K562 (cell line): Measurements from ENCODE around the gene DNPEP. TPM values are rescaled to one million over a fixed set of nuclear protein-coding genes. Genes with fewer than 3 reads are reported as not detected.

Experiments
- ATAC-seq: fragments of 200-7000 bp; cut with Tn5 transposase; 3 replicates; pipeline ENCODE4 v1.9.1; 2020; ENCODE audit warnings: moderate library complexity
- BruUV-seq: library from RNA; stranded (reverse); fragments of 400-500 nt; replicated peaks from 2 replicates; lab custom pipeline; 2021; lab: Mats Ljungman, UMichigan
- CTCF ChIA-PET: fragments of 300-600 bp; formaldehyde crosslinking; extraction: SDS; loops from one replicate; lab custom pipeline; 2021; ENCODE audit warnings: low intra/inter-chr PET ratio; lab: Yijun Ruan, JAX
- POLR2A ChIA-PET: fragments of 300-600, 350-650 bp; sonication (Branson Sonifier 250); formaldehyde crosslinking; extraction: SDS; loops from one replicate; lab custom pipeline; 2021; ENCODE audit warnings: antibody characterized with exemption, inconsistent platforms; lab: Yijun Ruan, JAX
- DNase-seq, 4 experiments: peaks; one replicate each; pipeline versions ENCODE4 v3.0.0 to v3.0.0-alpha.2; 2011 to 2018; ENCODE audit warnings: low spot score in 3 of 4, mixed read lengths in 3 of 4; ENCODE audit errors: extremely low read depth in 1 of 4
- FAIRE-seq: peaks from 2 replicates; lab custom pipeline; 2011; peaks lifted over from hg19 to GRCh38; lab: Jason Lieb, UNC
- H2AFZ ChIP-seq: 2 replicates; pipeline ENCODE4 v1.6.0; 2011; ENCODE audit warnings: low read depth, low read length, control low read depth, inconsistent platforms
- H3K27ac ChIP-seq: fragments of 200-600 bp; 3 replicates; pipeline ENCODE4 v1.8.0; 2011; ENCODE audit warnings: low read depth, mild to moderate bottlenecking, control low read depth, inconsistent platforms, low read length, moderate library complexity, mixed read lengths; ENCODE audit errors: extremely low read depth
- H3K27me3 ChIP-seq, 2 experiments: fragments of 300-600 bp in 1 of 2; 2 replicates in 1 of 2; 3 replicates in 1 of 2; pipeline versions ENCODE4 v1.6.0 to v1.8.0; 2011; ENCODE audit warnings: inconsistent platforms in 2 of 2, low read length in 2 of 2, mild to moderate bottlenecking in 1 of 2, mixed read lengths in 1 of 2, moderate library complexity in 1 of 2; ENCODE audit not compliant: control insufficient read depth in 2 of 2, insufficient read depth in 2 of 2
- H3K36me3 ChIP-seq: fragments of 300-600 bp; 3 replicates; pipeline ENCODE4 v1.8.0; 2011; ENCODE audit warnings: mild to moderate bottlenecking, low read length, inconsistent platforms; ENCODE audit not compliant: control insufficient read depth, insufficient read depth
- H3K4me1 ChIP-seq, 2 experiments: fragments of 200-600 bp in 1 of 2; replicated peaks in 1 of 2; 2 replicates in 1 of 2; 3 replicates in 1 of 2; pipeline versions ENCODE4 v1.5.1 to v1.8.0; 2011; ENCODE audit warnings: inconsistent platforms in 2 of 2, low read length in 2 of 2, mild to moderate bottlenecking in 1 of 2, mixed read lengths in 1 of 2, moderate library complexity in 1 of 2; ENCODE audit not compliant: control insufficient read depth in 2 of 2, insufficient read depth in 2 of 2
- H3K4me2 ChIP-seq: 2 replicates; pipeline ENCODE4 v1.6.1; 2011; ENCODE audit warnings: low read length, control low read depth, inconsistent platforms, mixed read lengths; ENCODE audit not compliant: insufficient read depth
- H3K4me3 ChIP-seq: fragments of 200-600 bp; sonication (generic), shearing (Covaris generic); 2 replicates; pipeline ENCODE4 v1.5.1; 2016; ENCODE audit warnings: control low read depth, inconsistent platforms
- H3K79me2 ChIP-seq: fragments of 200-600 bp; 3 replicates; pipeline ENCODE4 v1.8.0; 2011; ENCODE audit warnings: low read length, inconsistent platforms; ENCODE audit not compliant: control insufficient read depth, insufficient read depth
- H3K9ac ChIP-seq, 2 experiments: 2 replicates each; pipeline versions ENCODE4 v1.6.0 to v1.6.1; 2011; ENCODE audit warnings: low read depth in 2 of 2, low read length in 2 of 2, control low read depth in 1 of 2, inconsistent platforms in 1 of 2, mild to moderate bottlenecking in 1 of 2, mixed read lengths in 1 of 2; ENCODE audit not compliant: insufficient read depth in 1 of 2
- H3K9me1 ChIP-seq: one replicate; pipeline ENCODE4 v1.6.0; 2011; ENCODE audit warnings: inconsistent platforms, mild to moderate bottlenecking, low read length, moderate library complexity; ENCODE audit not compliant: control insufficient read depth, insufficient read depth
- H3K9me3 ChIP-seq: replicated peaks from 2 replicates; pipeline ENCODE4 v1.5.1; 2011; ENCODE audit warnings: low read depth, low read length, inconsistent platforms; ENCODE audit not compliant: control insufficient read depth, insufficient read depth
- H4K20me1 ChIP-seq: replicated peaks from 2 replicates; pipeline ENCODE4 v1.6.1; 2011; ENCODE audit warnings: low read length, inconsistent platforms, mixed read lengths; ENCODE audit not compliant: control insufficient read depth, insufficient read depth
- ARHGAP35 ChIP-seq: fragments of 450-650 bp; IDR thresholded peaks from 2 replicates; pipeline ENCODE4 v1.6.1; 2018; ENCODE audit not compliant: partially characterized antibody
- BCOR ChIP-seq: fragments of 450-650 bp; IDR thresholded peaks from 2 replicates; pipeline ENCODE4 v1.6.1; 2016
- ESRRA ChIP-seq: fragments of 450-650 bp; IDR thresholded peaks from 2 replicates; pipeline ENCODE4 v1.6.1; 2014; ENCODE audit warnings: low read depth, mild to moderate bottlenecking, moderate library complexity, borderline replicate concordance
- HMGN3 ChIP-seq: IDR thresholded peaks from 2 replicates; pipeline ENCODE4 v1.6.1; 2011; ENCODE audit warnings: borderline replicate concordance, low read depth, mild to moderate bottlenecking, mixed read lengths, low read length; ENCODE audit not compliant: insufficient read length; ENCODE audit errors: extremely low read depth
- KDM1A ChIP-seq, 2 experiments: fragments of 450-650 bp; IDR thresholded peaks; 2 replicates each; pipeline ENCODE4 v1.6.1; 2016; ENCODE audit warnings: mild to moderate bottlenecking in 2 of 2
- NR1H2 ChIP-seq: sonication (generic); formaldehyde crosslinking; IDR thresholded peaks from 2 replicates; pipeline ENCODE4 v1.4.0; 2020; ENCODE audit warnings: mild to moderate bottlenecking, missing genetic modification reagents
- RBM25 ChIP-seq: fragments of 200-400 bp; formaldehyde crosslinking; IDR thresholded peaks from 2 replicates; pipeline ENCODE4 v1.6.1; 2018; ENCODE audit warnings: low read length, low read depth, moderate library complexity; ENCODE audit not compliant: severe bottlenecking
- SAFB ChIP-seq: fragments of 200-400 bp; formaldehyde crosslinking; IDR thresholded peaks from 2 replicates; pipeline ENCODE4 v1.6.1; 2017; ENCODE audit warnings: low read depth, low read length, borderline replicate concordance
- in situ Hi-C: fragments of 300-500 bp; cut with MboI; formaldehyde crosslinking; loops from 4 replicates; pipeline ENCODE4 v1.15.0; 2018; ENCODE audit warnings: inconsistent platforms, mixed read lengths
- intact Hi-C: fragments of 100-400 bp; cut with micrococcal nuclease; formaldehyde crosslinking; loops from 2 replicates; pipeline ENCODE4 v1.14.2; 2022
- polyA plus RNA-seq, 8 experiments: library from polyadenylated mRNA; depleted of rRNA in 4 of 8; stranded (reverse) in 5 of 8; unstranded in 3 of 8; fragments of >200 nt; fragmentation: Nextera tagmentation in 2 of 8; fragmentation: Illumina TruSeq in 1 of 8; extraction: Ambion mirVana in 2 of 8; extraction: Trizol in 1 of 8; gene quantifications; 2 replicates each; pipeline versions ENCODE4 v1.2.1 to v1.2.3, GENCODE V29; 2011 to 2014; ENCODE audit warnings: inconsistent platforms in 1 of 8, missing spikeins in 1 of 8
- total RNA-seq, 7 experiments: library from RNA; depleted of rRNA in 6 of 7; stranded (reverse); fragments of >200 nt in 6 of 7; fragmentation: Illumina TruSeq in 2 of 7; extraction: Trizol in 2 of 7; gene quantifications; 2 replicates each; pipeline versions ENCODE4 v1.2.1 to v1.2.3, GENCODE V29; 2011 to 2021; ENCODE audit warnings: low replicate concordance in 1 of 7

Gene DNPEP
- total and polyA plus RNA-seq, 9 of the 15 experiments (the other 6 are each of a cell fraction or from before 2014, with no cell fraction given): 34.6 to 71.4 (median 45.5) TPM

DNA sequence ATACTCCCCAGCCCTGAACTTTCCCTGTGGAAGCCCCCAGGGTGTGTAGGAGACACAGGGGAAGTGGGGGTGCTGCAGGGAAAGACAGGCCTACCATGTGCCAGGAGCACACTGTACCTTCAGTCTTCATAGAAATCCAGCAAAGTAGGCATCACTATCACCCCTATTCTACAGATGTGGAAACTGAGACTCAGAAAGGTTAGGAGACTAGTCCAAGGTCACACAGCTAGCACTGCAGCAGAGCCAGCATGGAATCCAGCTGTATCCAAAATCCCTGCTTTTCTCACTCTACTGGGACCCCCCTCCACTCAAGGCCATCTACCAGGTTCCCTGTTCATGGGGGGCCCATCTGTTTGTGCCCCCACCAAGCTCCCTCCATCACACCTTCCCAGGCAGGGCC, 6.8 kb downstream of the DNPEP start:
- TF ChIP-seq SAFB (no peak), HMGN3 (no peak), BCOR (peak; percentile 41; the same call in 1 of the 2 replicates), ESRRA (0 out of 2 replicates have a peak, but pooled peaks have one; percentile 43), RBM25 (peak; percentile 57), KDM1A (IDR thresholded peaks at IDR 0.05) (0 out of 4 replicates have a peak, but pooled peaks of 1 of the 2 experiments have one; percentile 24), ARHGAP35 (no peak), NR1H2 (CRISPR knock-in tag) (no peak)
- intact Hi-C loops: no loop called here
- no peak for FAIRE-seq

More for the DNA sequence above, 6.8 kb downstream of the DNPEP start:
- no peak overlapping the region for H3K4me2 ChIP-seq
- peaks cover 60% of the 10 kb centered on the region; the same call in 2 of the 3 replicates for H3K36me3 ChIP-seq
- no peaks in the 10 kb centered on the region for H4K20me1 ChIP-seq
- no peak overlapping the region for H2AFZ ChIP-seq
- DNase-seq: no peak
- ChIA-PET POLR2A (no interaction called here), CTCF (no interaction called here)
- no peaks in the 10 kb centered on the region for H3K9me1 ChIP-seq
- no peak overlapping the region; a peak in 1 of 4 replicates for H3K9ac ChIP-seq
- no peaks in the 10 kb centered on the region for H3K27me3 ChIP-seq
- in situ Hi-C loops: no loop called here
- BruUV-seq: no TSS peak
- no peaks in the 10 kb centered on the region for H3K79me2 ChIP-seq
- peaks cover 0 to 13% of the 10 kb centered on the region in 2 experiments; a peak in 3 of 5 replicates for H3K4me1 ChIP-seq
- no peak overlapping the region; the same call in 2 of the 3 replicates for H3K27ac ChIP-seq
- H3K9me3 ChIP-seq: no peaks in the 10 kb centered on the region
- no peak for ATAC-seq
- H3K4me3 ChIP-seq: no peak overlapping the region
